CD14-positive monocyte (primary cell): ENCODE results near the gene MTARC2. TPM values are rescaled to one million over a fixed set of nuclear protein-coding genes. Genes with fewer than 3 reads are reported as not detected.

Experiments used
- DNase-seq, 3 donors: peaks; one replicate each; pipeline ENCODE4 v3.0.0-alpha.2; 2011 to 2022
- H2AFZ ChIP-seq: 2 replicates; pipeline ENCODE4 v1.6.0; 2012; ENCODE audit warnings: mild to moderate bottlenecking, low read depth, low read length, inconsistent platforms; ENCODE audit not compliant: insufficient read depth, poor library complexity, severe bottlenecking
- H3K27ac ChIP-seq, 2 donors: 1 replicate in 1 of 2; 2 replicates in 1 of 2; pipeline ENCODE4 v1.5.1; 2012 to 2013; ENCODE audit warnings: low read length in 2 of 2, control low read depth in 1 of 2, inconsistent platforms in 1 of 2, low read depth in 1 of 2, mild to moderate bottlenecking in 1 of 2
- H3K27me3 ChIP-seq, 2 donors: one replicate each; pipeline versions ENCODE4 v1.6.0 to v1.6.1; 2011 to 2013; ENCODE audit warnings: low read length in 2 of 2; ENCODE audit not compliant: control insufficient read depth in 2 of 2, insufficient read depth in 2 of 2
- H3K36me3 ChIP-seq, 2 donors: replicated peaks in 1 of 2; 1 replicate in 1 of 2; 2 replicates in 1 of 2; pipeline versions ENCODE4 v1.5.1 to v1.6.1; 2012 to 2013; ENCODE audit warnings: low read length in 2 of 2, control low read depth in 1 of 2, inconsistent platforms in 1 of 2, mild to moderate bottlenecking in 1 of 2; ENCODE audit not compliant: insufficient read depth in 2 of 2, control insufficient read depth in 1 of 2
- H3K4me1 ChIP-seq, 2 donors: 1 replicate in 1 of 2; 2 replicates in 1 of 2; pipeline versions ENCODE4 v1.5.1 to v1.6.1; 2012 to 2013; ENCODE audit warnings: low read length in 2 of 2, control low read depth in 1 of 2, inconsistent platforms in 1 of 2, mild to moderate bottlenecking in 1 of 2, moderate library complexity in 1 of 2; ENCODE audit not compliant: insufficient read depth in 2 of 2, control insufficient read depth in 1 of 2
- H3K4me2 ChIP-seq: replicated peaks from 2 replicates; pipeline ENCODE3; 2012; ENCODE audit warnings: low read length, moderate library complexity, mild to moderate bottlenecking; ENCODE audit not compliant: poor library complexity, severe bottlenecking; ENCODE audit errors: extremely low read depth
- H3K4me3 ChIP-seq, 3 experiments: fragments of 200-600 bp in 1 of 3; sonication (generic) in 1 of 3; replicated peaks in 1 of 3; 1 replicate in 2 of 3; 2 replicates in 1 of 3; pipeline ENCODE4 v1.5.1; 2011 to 2013; ENCODE audit warnings: low read length in 3 of 3, mild to moderate bottlenecking in 3 of 3, control low read depth in 2 of 3, low read depth in 2 of 3, inconsistent platforms in 1 of 3, moderate library complexity in 1 of 3
- H3K79me2 ChIP-seq: 2 replicates; pipeline ENCODE4 v1.6.0; 2012; ENCODE audit warnings: mild to moderate bottlenecking, control low read depth, inconsistent platforms, low read length, moderate library complexity; ENCODE audit not compliant: insufficient read depth
- H3K9ac ChIP-seq: 2 replicates; pipeline ENCODE4 v1.6.0; 2017; ENCODE audit warnings: low read length, mild to moderate bottlenecking; ENCODE audit not compliant: insufficient read depth, poor library complexity, severe bottlenecking
- H3K9me3 ChIP-seq, 2 donors: replicated peaks in 1 of 2; 1 replicate in 1 of 2; 2 replicates in 1 of 2; pipeline versions ENCODE4 v1.5.1 to v1.6.1; 2012 to 2013; ENCODE audit warnings: low read length in 2 of 2, control low read depth in 1 of 2; ENCODE audit not compliant: control insufficient read depth in 1 of 2, insufficient read depth in 1 of 2
- H4K20me1 ChIP-seq: 2 replicates; pipeline ENCODE4 v1.6.0; 2012; ENCODE audit warnings: mild to moderate bottlenecking, low read length, control low read depth, moderate library complexity; ENCODE audit not compliant: insufficient read depth
- H3K27ac Mint-ChIP-seq, 7 donors: one replicate each; pipeline ENCODE4 v1.8.0; 2020; ENCODE audit warnings: mild to moderate bottlenecking in 7 of 7, mixed read lengths in 7 of 7, moderate library complexity in 6 of 7, inconsistent platforms in 2 of 7
- H3K27me3 Mint-ChIP-seq, 3 donors: one replicate each; pipeline ENCODE4 v1.8.0; 2021 to 2022; ENCODE audit warnings: low read depth in 3 of 3, mild to moderate bottlenecking in 3 of 3, mixed read lengths in 3 of 3, moderate library complexity in 3 of 3, inconsistent platforms in 1 of 3
- H3K36me3 Mint-ChIP-seq, 2 donors: one replicate each; pipeline ENCODE4 v1.8.0; 2020; ENCODE audit warnings: mixed read lengths in 2 of 2, inconsistent platforms in 1 of 2, mild to moderate bottlenecking in 1 of 2
- H3K4me1 Mint-ChIP-seq: one replicate; pipeline ENCODE4 v1.8.0; 2020; ENCODE audit warnings: mild to moderate bottlenecking, mixed read lengths
- H3K4me3 Mint-ChIP-seq, 2 donors: one replicate each; pipeline ENCODE4 v1.8.0; 2020; ENCODE audit warnings: mild to moderate bottlenecking in 2 of 2, mixed read lengths in 2 of 2, moderate library complexity in 1 of 2
- H3K9me3 Mint-ChIP-seq, 7 donors: one replicate each; pipeline ENCODE4 v1.8.0; 2020 to 2022; ENCODE audit warnings: mixed read lengths in 7 of 7, mild to moderate bottlenecking in 6 of 7, moderate library complexity in 6 of 7, inconsistent platforms in 2 of 7
- CTCF ChIP-seq: fragments of 200-600 bp; IDR thresholded peaks from one replicate; pipeline ENCODE4 v1.8.0; 2022; ENCODE audit warnings: antibody characterized with exemption, mild to moderate bottlenecking
- WGBS: methylation state at CpG from one replicate; pipeline ENCODE4 v1.1.5; 2013; ENCODE audit warnings: missing lambda C conversion rate; ENCODE audit not compliant: insufficient coverage; 5-methylcytosine and 5-hydroxymethylcytosine counted together
- intact Hi-C, 2 donors: fragments of 100-400 bp; cut with micrococcal nuclease; formaldehyde crosslinking; loops; one replicate each; pipeline versions ENCODE4 v1.15.0 to v1.15.1; 2023
- polyA plus RNA-seq, 3 donors: library from polyadenylated mRNA; depleted of rRNA in 1 of 3; unstranded in 2 of 3; stranded (reverse) in 1 of 3; fragments of 300-500 nt in 2 of 3; fragments of >200 nt in 1 of 3; fragmentation: Illumina TruSeq in 2 of 3; gene quantifications; 1 replicate in 2 of 3; 2 replicates in 1 of 3; pipeline ENCODE4 v1.2.3, GENCODE V29; 2012 to 2021

MTARC2 gene
- polyA plus RNA-seq, 3 donors, result 0.29 to 0.81 (median 0.56) TPM

- H3K79me2 ChIP-seq, result no peaks in the 10 kb centered on the region
- H3K27me3 Mint-ChIP-seq, result peaks cover 0 to 8% (median 0%) of the 10 kb centered on the region in 3 donors
- DNase-seq, result peak in 1 of 3 donors; percentile 35
- peaks cover 31% of the 10 kb centered on the region for H3K4me1 Mint-ChIP-seq
- H3K9me3 Mint-ChIP-seq, result peaks cover 0 to 2% (median 0%) of the 10 kb centered on the region in 7 donors
- H4K20me1 ChIP-seq, result no peaks in the 10 kb centered on the region
- H3K27me3 ChIP-seq, result no peaks in the 10 kb centered on the region
- peak overlapping the region; percentile 17 to 65 for H3K4me3 Mint-ChIP-seq
- no peak overlapping the region for H3K9ac ChIP-seq
- no CpG with 5 or more reads among the region's 7 CpGs for WGBS
- H3K27ac ChIP-seq, result peak overlapping the region in 1 of 2 donors; percentile 53
- no peaks in the 10 kb centered on the region for H3K9me3 ChIP-seq
- H3K27ac Mint-ChIP-seq, result peak overlapping the region in 6 of 7 donors; percentile 32 to 90 (median 78)
- H2AFZ ChIP-seq, result peak overlapping the region; percentile 62
- no peaks in the 10 kb centered on the region for H3K36me3 ChIP-seq
- peak overlapping the region in 1 of 3 experiments; percentile 55 for H3K4me3 ChIP-seq
- TF ChIP-seq CTCF, result no peak
- peaks cover 25 to 29% of the 10 kb centered on the region in 2 donors for H3K4me1 ChIP-seq
- H3K4me2 ChIP-seq, result peak overlapping the region; percentile 60
- peaks cover 0 to 2% of the 10 kb centered on the region in 2 donors for H3K36me3 Mint-ChIP-seq
- intact Hi-C loops, result loop anchor here in 1 of 2 donors (5.0 kb wide), 1 partner anchor 40 kb away; the partner anchor contains the start of gene C1orf115
Observed at GRCh38 chr1:220732621-220733020, 15.5 kb upstream of the MTARC2 start.

- Histone ChIP-seq H3K9ac (no peak overlapping the region), H3K4me1 (peaks cover 25 to 29% of the 10 kb centered on the region in 2 donors), H3K27me3 (no peaks in the 10 kb centered on the region), H3K4me3 (peak overlapping the region in 1 of 3 experiments; percentile 55), H3K79me2 (no peaks in the 10 kb centered on the region), H3K4me2 (peak overlapping the region; percentile 60), H3K36me3 (no peaks in the 10 kb centered on the region), H3K27ac (no peak overlapping the region), H2AFZ (peak overlapping the region; percentile 62), H3K9me3 (no peaks in the 10 kb centered on the region), H4K20me1 (no peaks in the 10 kb centered on the region)
- peak; percentile 91 for TF ChIP-seq CTCF
- WGBS, result no CpG with 5 or more reads among the region's 15 CpGs
- Mint-ChIP-seq H3K4me3 (peak overlapping the region in 1 of 2 donors; percentile 65), H3K4me1 (peaks cover 31% of the 10 kb centered on the region), H3K27me3 (peaks cover under 1 to 9% (median 3%) of the 10 kb centered on the region in 3 donors), H3K36me3 (peaks cover 0 to 2% of the 10 kb centered on the region in 2 donors), H3K27ac (peak overlapping the region in 6 of 7 donors; percentile 22 to 90 (median 64)), H3K9me3 (peaks cover 0 to 2% (median 0%) of the 10 kb centered on the region in 7 donors)
- DNase-seq, result peak; percentile 73 to 95 (median 92)
- intact Hi-C loops, result loop anchor here in 1 of 2 donors (5.0 kb wide), 1 partner anchor 41 kb away; the partner anchor contains the start of gene C1orf115
Observed at GRCh38 chr1:220733086-220733601, 15.0 kb upstream of the MTARC2 start.
